Tibial nerve (tissue), 3 donors: ENCODE measurements around the gene ZCWPW1.
"Not testable (repeated sequence)": the region's sequence is repeated elsewhere in the genome, so short reads cannot be mapped to it uniquely, and the experiment has no call there.

Source experiments
- POLR2A ChIP-seq, 2 donors: fragments of 450-650 bp; IDR thresholded peaks; one replicate each; pipeline ENCODE4 v1.6.1; 2017; ENCODE audit warnings: antibody characterized with exemption in 2 of 2, mild to moderate bottlenecking in 2 of 2, moderate library complexity in 2 of 2
- TF ChIP-seq, protein P1 (sequence below), 5 experiments: fragments of 200-600 bp in 3 of 5; fragments of 450-650 bp in 2 of 5; sonication (generic) in 3 of 5; IDR thresholded peaks; one replicate each; pipeline ENCODE4 v1.5.1; 2016 to 2019; ENCODE audit warnings: antibody characterized with exemption in 5 of 5, mild to moderate bottlenecking in 3 of 5, moderate library complexity in 2 of 5

DNA sequence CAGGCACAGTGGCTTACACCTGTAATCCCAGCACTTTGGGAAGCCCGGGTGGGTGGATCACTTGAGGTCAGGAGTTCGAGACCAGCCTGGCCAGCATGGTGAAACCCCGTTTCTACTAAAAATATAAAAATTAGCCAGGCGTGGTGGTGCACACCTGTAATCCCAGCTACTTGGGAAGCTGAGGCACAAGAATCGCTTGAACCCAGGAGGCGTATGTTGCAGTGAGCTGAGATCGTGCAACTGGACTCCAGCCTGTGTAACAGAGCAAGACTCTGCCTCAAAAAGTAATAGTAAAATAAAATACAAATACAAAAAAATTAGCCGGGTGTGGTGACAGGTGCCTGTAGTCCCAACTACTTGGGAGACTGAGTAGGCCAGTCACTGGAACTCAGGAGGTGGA, 10.2 kb upstream of the ZCWPW1 start:
- TF ChIP-seq, protein P1, sequence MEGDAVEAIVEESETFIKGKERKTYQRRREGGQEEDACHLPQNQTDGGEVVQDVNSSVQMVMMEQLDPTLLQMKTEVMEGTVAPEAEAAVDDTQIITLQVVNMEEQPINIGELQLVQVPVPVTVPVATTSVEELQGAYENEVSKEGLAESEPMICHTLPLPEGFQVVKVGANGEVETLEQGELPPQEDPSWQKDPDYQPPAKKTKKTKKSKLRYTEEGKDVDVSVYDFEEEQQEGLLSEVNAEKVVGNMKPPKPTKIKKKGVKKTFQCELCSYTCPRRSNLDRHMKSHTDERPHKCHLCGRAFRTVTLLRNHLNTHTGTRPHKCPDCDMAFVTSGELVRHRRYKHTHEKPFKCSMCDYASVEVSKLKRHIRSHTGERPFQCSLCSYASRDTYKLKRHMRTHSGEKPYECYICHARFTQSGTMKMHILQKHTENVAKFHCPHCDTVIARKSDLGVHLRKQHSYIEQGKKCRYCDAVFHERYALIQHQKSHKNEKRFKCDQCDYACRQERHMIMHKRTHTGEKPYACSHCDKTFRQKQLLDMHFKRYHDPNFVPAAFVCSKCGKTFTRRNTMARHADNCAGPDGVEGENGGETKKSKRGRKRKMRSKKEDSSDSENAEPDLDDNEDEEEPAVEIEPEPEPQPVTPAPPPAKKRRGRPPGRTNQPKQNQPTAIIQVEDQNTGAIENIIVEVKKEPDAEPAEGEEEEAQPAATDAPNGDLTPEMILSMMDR (IDR thresholded peaks at IDR 0.05): not testable (repeated sequence)
- not testable (repeated sequence) for TF ChIP-seq POLR2A (IDR thresholded peaks at IDR 0.05)
